SK-N-SH treated with all-trans-retinoic acid at 6 μM for 48 hours (cell line): Measurements from ENCODE around the gene L3HYPDH.

ENCODE experiments used
- GLIS3 ChIP-seq: fragments of 250-450 bp; sonication (Bioruptor Pico); IDR thresholded peaks from 2 replicates; pipeline ENCODE4 v1.5.0; 2020; ENCODE audit warnings: mild to moderate bottlenecking, moderate library complexity
- ISL1 ChIP-seq: fragments of 250-450 bp; sonication (Bioruptor Pico); IDR thresholded peaks from 2 replicates; pipeline ENCODE4 v2.1.2; 2022; ENCODE audit warnings: mild to moderate bottlenecking, moderate library complexity
- OSR1 ChIP-seq: fragments of 250-450 bp; sonication (Bioruptor Pico); IDR thresholded peaks from 2 replicates; pipeline ENCODE4 v1.8.0; 2022; ENCODE audit warnings: moderate library complexity, mild to moderate bottlenecking, inconsistent platforms
- PPARA ChIP-seq: fragments of 250-450 bp; sonication (Bioruptor Pico); IDR thresholded peaks from 2 replicates; pipeline ENCODE4 v1.5.0; 2020; ENCODE audit warnings: mild to moderate bottlenecking, borderline replicate concordance
- TOX ChIP-seq: fragments of 250-450 bp; sonication (Bioruptor Pico); IDR thresholded peaks from 2 replicates; pipeline ENCODE4 v1.8.0; 2021; ENCODE audit warnings: mild to moderate bottlenecking, moderate library complexity, borderline replicate concordance
- ZFP30 ChIP-seq: fragments of 450-650 bp; formaldehyde crosslinking; IDR thresholded peaks from 2 replicates; pipeline ENCODE4 v1.5.0; 2022; ENCODE audit warnings: mild to moderate bottlenecking, moderate library complexity
- ZNF565 ChIP-seq: fragments of 450-650 bp; formaldehyde crosslinking; conservative IDR thresholded peaks from 2 replicates; pipeline ENCODE4 v1.5.0; 2020; ENCODE audit warnings: low read depth, mild to moderate bottlenecking, moderate library complexity
- ZNF70 ChIP-seq: fragments of 450-650 bp; formaldehyde crosslinking; IDR thresholded peaks from 2 replicates; pipeline ENCODE4 v1.5.0; 2020; ENCODE audit warnings: mild to moderate bottlenecking, moderate library complexity
- TF ChIP-seq, protein P1 (sequence below): fragments of 250-450 bp; sonication (Bioruptor Pico); IDR thresholded peaks from 2 replicates; pipeline ENCODE4 v1.5.1; 2020; ENCODE audit warnings: low read depth, mild to moderate bottlenecking, moderate library complexity
- TF ChIP-seq, protein P2 (sequence below): fragments of 250-450 bp; sonication (Bioruptor Pico); IDR thresholded peaks from 2 replicates; pipeline ENCODE4 v1.5.1; 2021; ENCODE audit warnings: mild to moderate bottlenecking, moderate library complexity

DNA sequence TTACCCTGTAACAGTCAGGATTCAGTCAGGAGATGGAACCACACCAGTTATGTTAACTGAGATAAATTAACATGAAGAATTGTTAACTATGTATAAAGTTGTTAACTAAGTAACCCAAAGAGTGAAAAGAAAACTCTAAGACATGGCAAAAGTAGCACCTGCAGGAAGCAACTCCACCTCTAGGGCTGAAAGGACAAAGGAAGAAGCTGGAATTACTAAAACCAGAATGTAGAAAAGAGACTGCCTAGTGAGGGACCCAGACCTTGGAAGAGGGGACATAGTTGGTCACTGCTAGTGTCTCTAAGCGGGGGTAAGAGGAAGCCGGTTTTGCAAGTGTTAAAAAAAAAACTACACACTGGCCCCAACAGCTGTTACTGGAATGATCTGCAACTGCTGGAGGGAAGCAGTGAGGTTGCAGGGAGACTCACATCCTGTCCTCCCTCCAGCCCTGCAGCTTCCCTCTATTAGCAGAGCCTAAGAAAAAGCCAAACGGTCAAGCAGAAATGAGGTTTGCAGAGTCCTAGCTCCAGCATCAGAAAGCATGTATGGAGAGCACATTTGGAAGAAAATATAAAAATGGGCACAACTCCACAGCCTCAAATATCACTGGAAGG lies 58.8 kb downstream of the L3HYPDH start:
- TF ChIP-seq TOX (CRISPR knock-in tag) (no peak), ZNF565 (CRISPR knock-in tag) (no peak), PPARA (no peak), ZFP30 (no peak), GLIS3 (CRISPR knock-in tag) (no peak), OSR1 (no peak), ZNF70 (no peak), ISL1 (CRISPR knock-in tag) (no peak)
- TF ChIP-seq, protein P1, sequence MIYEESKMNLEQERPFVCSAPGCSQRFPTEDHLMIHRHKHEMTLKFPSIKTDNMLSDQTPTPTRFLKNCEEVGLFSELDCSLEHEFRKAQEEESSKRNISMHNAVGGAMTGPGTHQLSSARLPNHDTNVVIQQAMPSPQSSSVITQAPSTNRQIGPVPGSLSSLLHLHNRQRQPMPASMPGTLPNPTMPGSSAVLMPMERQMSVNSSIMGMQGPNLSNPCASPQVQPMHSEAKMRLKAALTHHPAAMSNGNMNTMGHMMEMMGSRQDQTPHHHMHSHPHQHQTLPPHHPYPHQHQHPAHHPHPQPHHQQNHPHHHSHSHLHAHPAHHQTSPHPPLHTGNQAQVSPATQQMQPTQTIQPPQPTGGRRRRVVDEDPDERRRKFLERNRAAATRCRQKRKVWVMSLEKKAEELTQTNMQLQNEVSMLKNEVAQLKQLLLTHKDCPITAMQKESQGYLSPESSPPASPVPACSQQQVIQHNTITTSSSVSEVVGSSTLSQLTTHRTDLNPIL (CRISPR knock-in tag) = no peak
- TF ChIP-seq, protein P2, sequence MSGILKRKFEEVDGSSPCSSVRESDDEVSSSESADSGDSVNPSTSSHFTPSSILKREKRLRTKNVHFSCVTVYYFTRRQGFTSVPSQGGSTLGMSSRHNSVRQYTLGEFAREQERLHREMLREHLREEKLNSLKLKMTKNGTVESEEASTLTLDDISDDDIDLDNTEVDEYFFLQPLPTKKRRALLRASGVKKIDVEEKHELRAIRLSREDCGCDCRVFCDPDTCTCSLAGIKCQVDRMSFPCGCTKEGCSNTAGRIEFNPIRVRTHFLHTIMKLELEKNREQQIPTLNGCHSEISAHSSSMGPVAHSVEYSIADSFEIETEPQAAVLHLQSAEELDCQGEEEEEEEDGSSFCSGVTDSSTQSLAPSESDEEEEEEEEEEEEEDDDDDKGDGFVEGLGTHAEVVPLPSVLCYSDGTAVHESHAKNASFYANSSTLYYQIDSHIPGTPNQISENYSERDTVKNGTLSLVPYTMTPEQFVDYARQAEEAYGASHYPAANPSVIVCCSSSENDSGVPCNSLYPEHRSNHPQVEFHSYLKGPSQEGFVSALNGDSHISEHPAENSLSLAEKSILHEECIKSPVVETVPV (CRISPR knock-in tag) = no peak
